ENCODE measurements around the gene IL12RB2. TPM values are rescaled to one million over a fixed set of nuclear protein-coding genes. Genes with fewer than 3 reads are reported as not detected.

The IL12RB2 gene
- total and polyA plus RNA-seq, 2 experiments from 2014 or later = 0.79 to 1.7 TPM

DNA sequence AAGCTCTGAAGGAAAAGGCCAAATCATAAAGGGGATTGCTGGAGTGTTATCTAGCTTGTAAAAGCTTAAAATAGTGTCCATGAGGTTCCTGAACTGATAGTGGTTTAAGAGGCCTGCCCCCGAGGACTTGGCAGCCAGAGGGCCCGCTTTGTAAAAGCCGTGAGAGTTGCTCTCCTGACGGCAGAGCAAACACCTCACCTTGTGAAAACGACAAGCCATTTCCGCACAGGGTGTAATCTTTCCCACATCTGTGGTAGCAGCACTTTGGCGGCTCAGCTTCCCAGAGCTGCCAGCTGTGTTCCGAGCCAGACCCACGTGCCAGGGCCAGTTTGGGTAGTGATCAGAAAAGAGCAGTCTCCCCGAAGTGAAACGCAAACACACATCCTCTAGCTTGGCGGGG lies 85.6 kb downstream of the IL12RB2 start:
- Histone ChIP-seq H3F3A (replicated peaks; ENCODE audit: low read depth) (no peaks in the 10 kb centered on the region), H3K9me2 (ENCODE audit: insufficient read depth) (peaks cover 9% of the 10 kb centered on the region), H3K4me3 (no peak overlapping the region), H3K27ac (ENCODE audit: low read depth) (no peak overlapping the region), H2AFZ (peak overlapping the region; percentile 18; the same call in 1 of the 2 replicates), H3K4me2 (no peak overlapping the region), H3K79me2 (replicated peaks; ENCODE audit: insufficient read depth) (no peaks in the 10 kb centered on the region), H3K27me3 (ENCODE audit: insufficient read depth) (no peaks in the 10 kb centered on the region), H3K4me1 (ENCODE audit: insufficient read depth) (peaks cover 22% of the 10 kb centered on the region), H3K36me3 (ENCODE audit: insufficient read depth) (no peaks in the 10 kb centered on the region), H4K20me1 (replicated peaks; ENCODE audit: insufficient read depth) (no peaks in the 10 kb centered on the region)
- DNase-seq (ENCODE audit: low spot score) = no peak
- peaks cover 17% of the 10 kb centered on the region for H3K36me3 Mint-ChIP-seq (ENCODE audit: low read depth)
- H3K27me3 Mint-ChIP-seq (ENCODE audit: insufficient read depth, low read depth, poor library complexity) = peaks cover 6% of the 10 kb centered on the region
- no peak for TF ChIP-seq JUNB (IDR thresholded peaks at IDR 0.05; ENCODE audit: unreplicated experiment)
- no peak for TF ChIP-seq POLR2AphosphoS5 (IDR thresholded peaks at IDR 0.05; ENCODE audit: low read depth)
- no peak for TF ChIP-seq STAT1 (IDR thresholded peaks at IDR 0.05; ENCODE audit: unreplicated experiment)
- TF ChIP-seq EZH2phosphoT487 (IDR thresholded peaks at IDR 0.05; ENCODE audit: unreplicated experiment) = no peak
- TF ChIP-seq, protein P1, sequence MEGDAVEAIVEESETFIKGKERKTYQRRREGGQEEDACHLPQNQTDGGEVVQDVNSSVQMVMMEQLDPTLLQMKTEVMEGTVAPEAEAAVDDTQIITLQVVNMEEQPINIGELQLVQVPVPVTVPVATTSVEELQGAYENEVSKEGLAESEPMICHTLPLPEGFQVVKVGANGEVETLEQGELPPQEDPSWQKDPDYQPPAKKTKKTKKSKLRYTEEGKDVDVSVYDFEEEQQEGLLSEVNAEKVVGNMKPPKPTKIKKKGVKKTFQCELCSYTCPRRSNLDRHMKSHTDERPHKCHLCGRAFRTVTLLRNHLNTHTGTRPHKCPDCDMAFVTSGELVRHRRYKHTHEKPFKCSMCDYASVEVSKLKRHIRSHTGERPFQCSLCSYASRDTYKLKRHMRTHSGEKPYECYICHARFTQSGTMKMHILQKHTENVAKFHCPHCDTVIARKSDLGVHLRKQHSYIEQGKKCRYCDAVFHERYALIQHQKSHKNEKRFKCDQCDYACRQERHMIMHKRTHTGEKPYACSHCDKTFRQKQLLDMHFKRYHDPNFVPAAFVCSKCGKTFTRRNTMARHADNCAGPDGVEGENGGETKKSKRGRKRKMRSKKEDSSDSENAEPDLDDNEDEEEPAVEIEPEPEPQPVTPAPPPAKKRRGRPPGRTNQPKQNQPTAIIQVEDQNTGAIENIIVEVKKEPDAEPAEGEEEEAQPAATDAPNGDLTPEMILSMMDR (conservative IDR thresholded peaks at IDR 0.05; ENCODE audit: low read depth in 2 of 2) = no peak
- no peak for TF ChIP-seq CREB1 (CRISPR knock-in tag; IDR thresholded peaks at IDR 0.05; ENCODE audit: low read depth)
- TF ChIP-seq NANOG (IDR thresholded peaks at IDR 0.05; ENCODE audit: borderline replicate concordance) = no peak
- TF ChIP-seq EZH2 (IDR thresholded peaks at IDR 0.05; ENCODE audit: low read depth, unreplicated experiment) = no peak
- TF ChIP-seq ZNF462 (CRISPR knock-in tag; IDR thresholded peaks at IDR 0.05) = no peak
- no peak for TF ChIP-seq ZNF331 (CRISPR knock-in tag; IDR thresholded peaks at IDR 0.05; ENCODE audit: low read depth)
- no peak for TF ChIP-seq ZNF114 (CRISPR knock-in tag; IDR thresholded peaks at IDR 0.05)
- TF ChIP-seq, protein P2, sequence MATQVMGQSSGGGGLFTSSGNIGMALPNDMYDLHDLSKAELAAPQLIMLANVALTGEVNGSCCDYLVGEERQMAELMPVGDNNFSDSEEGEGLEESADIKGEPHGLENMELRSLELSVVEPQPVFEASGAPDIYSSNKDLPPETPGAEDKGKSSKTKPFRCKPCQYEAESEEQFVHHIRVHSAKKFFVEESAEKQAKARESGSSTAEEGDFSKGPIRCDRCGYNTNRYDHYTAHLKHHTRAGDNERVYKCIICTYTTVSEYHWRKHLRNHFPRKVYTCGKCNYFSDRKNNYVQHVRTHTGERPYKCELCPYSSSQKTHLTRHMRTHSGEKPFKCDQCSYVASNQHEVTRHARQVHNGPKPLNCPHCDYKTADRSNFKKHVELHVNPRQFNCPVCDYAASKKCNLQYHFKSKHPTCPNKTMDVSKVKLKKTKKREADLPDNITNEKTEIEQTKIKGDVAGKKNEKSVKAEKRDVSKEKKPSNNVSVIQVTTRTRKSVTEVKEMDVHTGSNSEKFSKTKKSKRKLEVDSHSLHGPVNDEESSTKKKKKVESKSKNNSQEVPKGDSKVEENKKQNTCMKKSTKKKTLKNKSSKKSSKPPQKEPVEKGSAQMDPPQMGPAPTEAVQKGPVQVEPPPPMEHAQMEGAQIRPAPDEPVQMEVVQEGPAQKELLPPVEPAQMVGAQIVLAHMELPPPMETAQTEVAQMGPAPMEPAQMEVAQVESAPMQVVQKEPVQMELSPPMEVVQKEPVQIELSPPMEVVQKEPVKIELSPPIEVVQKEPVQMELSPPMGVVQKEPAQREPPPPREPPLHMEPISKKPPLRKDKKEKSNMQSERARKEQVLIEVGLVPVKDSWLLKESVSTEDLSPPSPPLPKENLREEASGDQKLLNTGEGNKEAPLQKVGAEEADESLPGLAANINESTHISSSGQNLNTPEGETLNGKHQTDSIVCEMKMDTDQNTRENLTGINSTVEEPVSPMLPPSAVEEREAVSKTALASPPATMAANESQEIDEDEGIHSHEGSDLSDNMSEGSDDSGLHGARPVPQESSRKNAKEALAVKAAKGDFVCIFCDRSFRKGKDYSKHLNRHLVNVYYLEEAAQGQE (IDR thresholded peaks at IDR 0.05; ENCODE audit: unreplicated experiment) = no peak
- no peak for TF ChIP-seq ETS1 (IDR thresholded peaks at IDR 0.05)
- no peak for ATAC-seq
- no peak overlapping the region for H3K27ac Mint-ChIP-seq
- H3K4me1 Mint-ChIP-seq = peaks cover 31% of the 10 kb centered on the region
- no peak overlapping the region for H3K4me3 Mint-ChIP-seq
- H3K9me3 Mint-ChIP-seq = no peaks in the 10 kb centered on the region
